Mesothelial cell of epicardium (in vitro differentiated cells): ENCODE results near the gene MOCS3. TPM values are rescaled to one million over a fixed set of nuclear protein-coding genes. Genes with fewer than 3 reads are reported as not detected.

ENCODE experiments used
- DNase-seq, 2 experiments: peaks; one replicate each; pipeline ENCODE4 v3.0.0; 2021; ENCODE audit warnings: low spot score in 2 of 2; ENCODE audit not compliant: unreplicated experiment in 2 of 2
- H3K27ac Mint-ChIP-seq: 2 replicates; pipeline ENCODE4 v1.8.0; 2021; ENCODE audit warnings: mixed read lengths
- H3K27me3 Mint-ChIP-seq: 2 replicates; pipeline ENCODE4 v1.8.0; 2021; ENCODE audit warnings: low read depth, mixed read lengths
- H3K36me3 Mint-ChIP-seq: 2 replicates; pipeline ENCODE4 v1.8.0; 2021; ENCODE audit warnings: mixed read lengths
- H3K4me1 Mint-ChIP-seq: 2 replicates; pipeline ENCODE4 v1.8.0; 2021; ENCODE audit warnings: mixed read lengths
- H3K4me3 Mint-ChIP-seq: 2 replicates; pipeline ENCODE4 v1.8.0; 2021; ENCODE audit warnings: mild to moderate bottlenecking, moderate library complexity, mixed read lengths
- H3K9me3 Mint-ChIP-seq: 2 replicates; pipeline ENCODE4 v1.8.0; 2021; ENCODE audit warnings: mixed read lengths
- total RNA-seq: library from RNA; stranded (reverse); gene quantifications from 3 replicates; pipeline ENCODE4 v1.2.1, GENCODE V29; 2021
- TF ChIP-seq, protein P1 (sequence below): fragments of 200-600 bp; sonication (generic); IDR thresholded peaks from one replicate; pipeline ENCODE4 v1.5.0; 2021; ENCODE audit warnings: antibody characterized with exemption; ENCODE audit not compliant: unreplicated experiment

The MOCS3 gene
- total RNA-seq, 1 donor from 2014 or later = 5.4 TPM

GRCh38 chr20:50980071-50980681 is 21.6 kb downstream of the MOCS3 start:
- TF ChIP-seq, protein P1, sequence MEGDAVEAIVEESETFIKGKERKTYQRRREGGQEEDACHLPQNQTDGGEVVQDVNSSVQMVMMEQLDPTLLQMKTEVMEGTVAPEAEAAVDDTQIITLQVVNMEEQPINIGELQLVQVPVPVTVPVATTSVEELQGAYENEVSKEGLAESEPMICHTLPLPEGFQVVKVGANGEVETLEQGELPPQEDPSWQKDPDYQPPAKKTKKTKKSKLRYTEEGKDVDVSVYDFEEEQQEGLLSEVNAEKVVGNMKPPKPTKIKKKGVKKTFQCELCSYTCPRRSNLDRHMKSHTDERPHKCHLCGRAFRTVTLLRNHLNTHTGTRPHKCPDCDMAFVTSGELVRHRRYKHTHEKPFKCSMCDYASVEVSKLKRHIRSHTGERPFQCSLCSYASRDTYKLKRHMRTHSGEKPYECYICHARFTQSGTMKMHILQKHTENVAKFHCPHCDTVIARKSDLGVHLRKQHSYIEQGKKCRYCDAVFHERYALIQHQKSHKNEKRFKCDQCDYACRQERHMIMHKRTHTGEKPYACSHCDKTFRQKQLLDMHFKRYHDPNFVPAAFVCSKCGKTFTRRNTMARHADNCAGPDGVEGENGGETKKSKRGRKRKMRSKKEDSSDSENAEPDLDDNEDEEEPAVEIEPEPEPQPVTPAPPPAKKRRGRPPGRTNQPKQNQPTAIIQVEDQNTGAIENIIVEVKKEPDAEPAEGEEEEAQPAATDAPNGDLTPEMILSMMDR = no peak
- Mint-ChIP-seq H3K27me3 (peaks cover 9% of the 10 kb centered on the region), H3K4me3 (no peak overlapping the region), H3K36me3 (no peaks in the 10 kb centered on the region), H3K9me3 (peaks cover 4% of the 10 kb centered on the region), H3K4me1 (peaks cover 7% of the 10 kb centered on the region), H3K27ac (no peak overlapping the region)
- DNase-seq = no peak

GRCh38 chr20:50980851-50981713 is 22.5 kb downstream of the MOCS3 start:
- peaks cover 5% of the 10 kb centered on the region for H3K27me3 Mint-ChIP-seq
- peak; percentile 58 to 76 for DNase-seq
- no peak overlapping the region for H3K4me3 Mint-ChIP-seq
- no peaks in the 10 kb centered on the region for H3K9me3 Mint-ChIP-seq
- H3K36me3 Mint-ChIP-seq = no peaks in the 10 kb centered on the region
- TF ChIP-seq, protein P1 = peak; percentile 89
- no peak overlapping the region for H3K27ac Mint-ChIP-seq
- peaks cover 7% of the 10 kb centered on the region for H3K4me1 Mint-ChIP-seq

- TF ChIP-seq, protein P1 = no peak
- H3K27ac Mint-ChIP-seq = no peak overlapping the region
- H3K9me3 Mint-ChIP-seq = no peaks in the 10 kb centered on the region
- peaks cover 5% of the 10 kb centered on the region for H3K27me3 Mint-ChIP-seq
- H3K36me3 Mint-ChIP-seq = no peaks in the 10 kb centered on the region
- peaks cover 7% of the 10 kb centered on the region for H3K4me1 Mint-ChIP-seq
- no peak overlapping the region for H3K4me3 Mint-ChIP-seq
- DNase-seq = no peak
These were observed 23.1 kb downstream of the MOCS3 start for GRCh38 chr20:50981714-50982048.

- Mint-ChIP-seq H3K9me3 (no peaks in the 10 kb centered on the region), H3K4me3 (no peak overlapping the region), H3K27me3 (peaks cover 5% of the 10 kb centered on the region), H3K36me3 (no peaks in the 10 kb centered on the region), H3K27ac (no peak overlapping the region), H3K4me1 (peaks cover 7% of the 10 kb centered on the region)
- no peak for DNase-seq
- TF ChIP-seq, protein P1 = no peak
These were observed 23.7 kb downstream of the MOCS3 start for GRCh38 chr20:50982363-50982762.

GRCh38 chr20:50983321-50983720 is 24.7 kb downstream of the MOCS3 start:
- peaks cover 5% of the 10 kb centered on the region for H3K27me3 Mint-ChIP-seq
- H3K4me3 Mint-ChIP-seq = no peak overlapping the region
- no peaks in the 10 kb centered on the region for H3K9me3 Mint-ChIP-seq
- H3K4me1 Mint-ChIP-seq = peaks cover 11% of the 10 kb centered on the region
- no peaks in the 10 kb centered on the region for H3K36me3 Mint-ChIP-seq
- no peak for DNase-seq
- no peak overlapping the region for H3K27ac Mint-ChIP-seq
- TF ChIP-seq, protein P1 = no peak
